ENCODE results near the gene RTEL1.
"Not testable (repeated sequence)": the region's sequence is repeated elsewhere in the genome, so short reads cannot be mapped to it uniquely, and the experiment has no call there.

RTEL1 gene

DNA sequence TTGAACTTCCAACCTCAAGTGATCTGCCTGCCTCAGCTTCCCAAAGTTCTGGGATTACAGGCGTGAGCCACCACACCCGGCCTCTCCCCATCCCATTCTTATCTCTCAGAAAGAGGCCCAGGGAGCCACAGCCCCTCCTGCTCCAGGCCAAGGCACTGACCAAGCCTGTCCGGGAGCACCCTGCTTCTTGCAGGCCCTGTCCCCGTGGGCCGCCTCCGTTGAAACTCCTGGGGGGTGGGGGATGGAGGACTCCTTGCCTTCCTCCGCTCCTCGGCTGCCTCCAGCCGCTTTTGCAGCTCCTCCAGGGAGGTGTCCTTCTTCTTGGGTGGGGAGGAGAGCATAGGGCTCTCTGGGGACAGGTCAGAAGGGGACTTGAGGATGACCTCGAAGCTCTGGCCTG lies 14.6 kb upstream of the RTEL1 start:
- Histone ChIP-seq H3K36me3 (ENCODE audit: control insufficient read depth, insufficient read depth, low read length) (no peaks in the 10 kb centered on the region), H3K27me3 (ENCODE audit: control insufficient read depth, insufficient read depth, low read length) (no peaks in the 10 kb centered on the region), H3K9me3 (ENCODE audit: control insufficient read depth, insufficient read depth, low read length) (no peaks in the 10 kb centered on the region), H3K9ac (ENCODE audit: low read depth, low read length) (no peak overlapping the region), H3K4me3 (ENCODE audit: low read depth, low read length) (no peak overlapping the region), H3K4me1 (ENCODE audit: control insufficient read depth, insufficient read depth, low read length) (no peaks in the 10 kb centered on the region)

GRCh38 chr20:63643946-63644345 lies 14.2 kb upstream of the RTEL1 start:
- no peak overlapping the region for H3K9ac ChIP-seq (ENCODE audit: low read depth, low read length)
- H3K4me3 ChIP-seq (ENCODE audit: low read depth, low read length), result no peak overlapping the region
- H3K27me3 ChIP-seq (ENCODE audit: control insufficient read depth, insufficient read depth, low read length), result no peaks in the 10 kb centered on the region
- no peaks in the 10 kb centered on the region for H3K4me1 ChIP-seq (ENCODE audit: control insufficient read depth, insufficient read depth, low read length)
- no peaks in the 10 kb centered on the region for H3K9me3 ChIP-seq (ENCODE audit: control insufficient read depth, insufficient read depth, low read length)
- H3K36me3 ChIP-seq (ENCODE audit: control insufficient read depth, insufficient read depth, low read length), result no peaks in the 10 kb centered on the region

DNA sequence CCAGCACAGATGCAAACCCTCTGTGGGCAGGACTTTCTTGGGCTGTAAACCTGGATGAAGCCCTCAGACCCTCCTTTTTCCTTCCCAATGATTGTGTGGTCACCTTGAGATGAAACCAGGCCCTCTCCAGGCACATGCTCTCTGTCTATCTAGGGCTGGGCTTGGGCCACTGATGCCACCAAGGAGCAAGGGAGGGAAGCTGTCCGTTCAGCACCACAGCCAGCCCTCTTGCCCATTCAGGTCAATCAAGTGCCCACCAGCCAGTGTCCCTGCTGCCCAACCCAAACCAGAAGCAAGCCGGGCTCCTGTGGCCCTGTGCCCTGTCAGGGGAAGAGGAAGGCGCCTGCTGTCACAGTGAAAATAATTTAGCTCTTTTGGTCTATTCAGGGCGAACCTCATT lies 12.9 kb upstream of the RTEL1 start:
- Histone ChIP-seq H3K9ac (ENCODE audit: low read depth, low read length) (no peak overlapping the region), H3K4me3 (ENCODE audit: low read depth, low read length) (no peak overlapping the region), H3K27me3 (ENCODE audit: control insufficient read depth, insufficient read depth, low read length) (no peaks in the 10 kb centered on the region), H3K9me3 (ENCODE audit: control insufficient read depth, insufficient read depth, low read length) (no peaks in the 10 kb centered on the region), H3K4me1 (ENCODE audit: control insufficient read depth, insufficient read depth, low read length) (no peaks in the 10 kb centered on the region), H3K36me3 (ENCODE audit: control insufficient read depth, insufficient read depth, low read length) (no peaks in the 10 kb centered on the region)

- no peak overlapping the region for H3K4me3 ChIP-seq (ENCODE audit: low read depth, low read length)
- peaks cover 5% of the 10 kb centered on the region for H3K27me3 ChIP-seq (ENCODE audit: control insufficient read depth, insufficient read depth, low read length)
- no peak overlapping the region for H3K9ac ChIP-seq (ENCODE audit: low read depth, low read length)
- H3K4me1 ChIP-seq (ENCODE audit: control insufficient read depth, insufficient read depth, low read length), result no peaks in the 10 kb centered on the region
- no peaks in the 10 kb centered on the region for H3K9me3 ChIP-seq (ENCODE audit: control insufficient read depth, insufficient read depth, low read length)
- no peaks in the 10 kb centered on the region for H3K36me3 ChIP-seq (ENCODE audit: control insufficient read depth, insufficient read depth, low read length)
Observed at GRCh38 chr20:63648190-63648589, 9.9 kb upstream of the RTEL1 start.

DNA sequence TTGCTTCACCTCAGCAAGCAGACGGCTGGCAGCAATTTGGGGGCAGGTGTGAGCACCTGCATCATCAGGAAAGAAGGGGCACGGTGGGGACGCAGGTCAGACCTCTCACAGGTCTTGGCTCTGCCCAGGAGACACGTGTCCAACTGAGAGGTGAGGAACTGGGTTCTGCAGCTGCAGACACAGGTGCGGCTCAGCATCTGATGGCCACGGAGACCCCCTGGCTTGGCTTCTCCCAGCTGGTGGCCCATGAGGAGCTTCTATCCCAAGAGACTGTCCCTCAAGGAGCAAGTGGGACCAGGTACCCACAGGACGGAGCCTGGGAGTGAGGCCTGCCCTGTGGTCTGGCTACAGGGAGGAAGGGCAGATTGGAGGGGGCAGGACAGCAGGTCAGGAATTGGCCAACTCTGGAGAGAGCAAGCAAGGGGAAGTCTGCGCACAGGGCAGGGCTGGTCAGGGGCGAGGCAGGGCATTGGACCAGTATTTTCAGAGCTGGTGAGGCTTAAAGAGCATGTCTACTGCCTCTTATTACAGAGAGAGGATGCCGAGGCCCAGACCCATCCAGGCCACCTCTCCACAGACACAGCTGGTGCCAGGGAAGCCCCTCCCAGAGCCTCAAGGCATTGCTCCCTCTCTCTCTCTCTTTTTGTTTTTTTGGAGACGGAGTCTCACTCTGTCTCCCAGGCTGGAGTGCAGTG lies 9.1 kb upstream of the RTEL1 start:
- no peak overlapping the region for H3K4me3 ChIP-seq (ENCODE audit: low read depth, low read length)
- H3K9me3 ChIP-seq (ENCODE audit: control insufficient read depth, insufficient read depth, low read length), result no peaks in the 10 kb centered on the region
- peaks cover 5% of the 10 kb centered on the region for H3K27me3 ChIP-seq (ENCODE audit: control insufficient read depth, insufficient read depth, low read length)
- H3K9ac ChIP-seq (ENCODE audit: low read depth, low read length), result no peak overlapping the region
- peaks cover under 1% of the 10 kb centered on the region for H3K4me1 ChIP-seq (ENCODE audit: control insufficient read depth, insufficient read depth, low read length)
- H3K36me3 ChIP-seq (ENCODE audit: control insufficient read depth, insufficient read depth, low read length), result no peaks in the 10 kb centered on the region

GRCh38 chr20:63650486-63650885 lies 7.6 kb upstream of the RTEL1 start:
- not testable (repeated sequence) for H3K9ac ChIP-seq (ENCODE audit: low read depth, low read length); H3K4me1 ChIP-seq (ENCODE audit: control insufficient read depth, insufficient read depth, low read length); H3K27me3 ChIP-seq (ENCODE audit: control insufficient read depth, insufficient read depth, low read length); H3K4me3 ChIP-seq (ENCODE audit: low read depth, low read length); H3K36me3 ChIP-seq (ENCODE audit: control insufficient read depth, insufficient read depth, low read length); H3K9me3 ChIP-seq (ENCODE audit: control insufficient read depth, insufficient read depth, low read length)

DNA sequence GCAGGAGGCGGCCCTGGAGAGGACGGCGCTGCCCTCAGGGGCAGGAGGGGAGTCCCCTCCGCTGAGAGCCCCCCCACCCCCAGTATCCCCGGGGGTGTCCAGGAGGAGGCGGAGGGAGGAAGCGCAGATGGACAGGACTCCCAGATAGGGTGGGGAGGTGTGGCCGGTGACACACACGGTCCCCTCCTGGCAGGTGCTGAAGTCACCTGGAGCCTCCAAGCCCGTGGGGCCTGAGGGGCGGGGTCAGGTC lies 6.2 kb upstream of the RTEL1 start:
- Histone ChIP-seq H3K9ac (ENCODE audit: low read depth, low read length) (no peak overlapping the region), H3K27me3 (ENCODE audit: control insufficient read depth, insufficient read depth, low read length) (peaks cover 5% of the 10 kb centered on the region), H3K36me3 (ENCODE audit: control insufficient read depth, insufficient read depth, low read length) (no peaks in the 10 kb centered on the region), H3K4me3 (ENCODE audit: low read depth, low read length) (peak overlapping the region; percentile 55), H3K4me1 (ENCODE audit: control insufficient read depth, insufficient read depth, low read length) (peaks cover 4% of the 10 kb centered on the region), H3K9me3 (ENCODE audit: control insufficient read depth, insufficient read depth, low read length) (no peaks in the 10 kb centered on the region)

DNA sequence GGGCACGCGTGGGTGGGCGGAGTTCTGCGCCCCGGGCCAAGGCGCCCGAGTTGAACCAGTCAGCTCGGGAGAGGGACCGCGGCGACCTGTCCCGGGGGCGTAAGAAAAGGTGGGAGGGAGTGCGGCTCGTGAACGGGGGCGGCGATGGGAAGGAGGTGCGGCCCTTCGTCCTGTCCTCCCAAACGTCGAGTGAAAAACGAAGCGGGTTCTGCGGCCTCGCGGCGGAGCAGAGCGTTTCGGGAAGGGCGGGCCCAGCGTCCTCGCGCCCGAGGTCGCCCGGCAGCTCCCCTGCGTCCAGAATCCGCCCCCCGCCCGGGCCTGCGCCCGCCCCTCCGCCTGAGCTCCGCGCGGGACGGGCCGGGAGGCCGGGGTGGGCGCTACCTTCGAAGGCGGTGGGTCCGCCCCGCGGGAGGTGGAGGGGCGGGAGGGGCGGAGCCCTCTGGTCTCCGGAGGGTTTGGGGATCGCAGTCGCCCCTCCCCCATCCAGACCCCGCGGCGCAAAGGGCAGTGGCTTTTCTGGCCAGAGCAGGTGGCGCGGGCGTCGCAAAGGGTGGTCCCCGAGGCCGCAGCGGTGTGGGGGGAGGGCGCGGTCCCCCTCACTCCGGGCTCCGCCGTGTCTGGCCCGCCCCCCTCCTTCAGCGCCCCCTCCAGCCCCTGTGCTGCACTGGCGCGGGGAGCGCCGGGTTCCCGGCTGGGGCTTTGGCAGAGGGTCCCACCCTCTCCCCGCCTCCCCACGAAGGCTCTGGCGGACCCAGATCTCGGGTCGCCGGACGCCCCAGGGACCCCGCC lies 5.7 kb upstream of the RTEL1 start:
- no peaks in the 10 kb centered on the region for H3K36me3 ChIP-seq (ENCODE audit: control insufficient read depth, insufficient read depth, low read length)
- H3K4me1 ChIP-seq (ENCODE audit: control insufficient read depth, insufficient read depth, low read length), result peaks cover 4% of the 10 kb centered on the region
- no peaks in the 10 kb centered on the region for H3K9me3 ChIP-seq (ENCODE audit: control insufficient read depth, insufficient read depth, low read length)
- peak overlapping the region; percentile 55 for H3K4me3 ChIP-seq (ENCODE audit: low read depth, low read length)
- H3K9ac ChIP-seq (ENCODE audit: low read depth, low read length), result no peak overlapping the region
- peaks cover 5% of the 10 kb centered on the region for H3K27me3 ChIP-seq (ENCODE audit: control insufficient read depth, insufficient read depth, low read length)

DNA sequence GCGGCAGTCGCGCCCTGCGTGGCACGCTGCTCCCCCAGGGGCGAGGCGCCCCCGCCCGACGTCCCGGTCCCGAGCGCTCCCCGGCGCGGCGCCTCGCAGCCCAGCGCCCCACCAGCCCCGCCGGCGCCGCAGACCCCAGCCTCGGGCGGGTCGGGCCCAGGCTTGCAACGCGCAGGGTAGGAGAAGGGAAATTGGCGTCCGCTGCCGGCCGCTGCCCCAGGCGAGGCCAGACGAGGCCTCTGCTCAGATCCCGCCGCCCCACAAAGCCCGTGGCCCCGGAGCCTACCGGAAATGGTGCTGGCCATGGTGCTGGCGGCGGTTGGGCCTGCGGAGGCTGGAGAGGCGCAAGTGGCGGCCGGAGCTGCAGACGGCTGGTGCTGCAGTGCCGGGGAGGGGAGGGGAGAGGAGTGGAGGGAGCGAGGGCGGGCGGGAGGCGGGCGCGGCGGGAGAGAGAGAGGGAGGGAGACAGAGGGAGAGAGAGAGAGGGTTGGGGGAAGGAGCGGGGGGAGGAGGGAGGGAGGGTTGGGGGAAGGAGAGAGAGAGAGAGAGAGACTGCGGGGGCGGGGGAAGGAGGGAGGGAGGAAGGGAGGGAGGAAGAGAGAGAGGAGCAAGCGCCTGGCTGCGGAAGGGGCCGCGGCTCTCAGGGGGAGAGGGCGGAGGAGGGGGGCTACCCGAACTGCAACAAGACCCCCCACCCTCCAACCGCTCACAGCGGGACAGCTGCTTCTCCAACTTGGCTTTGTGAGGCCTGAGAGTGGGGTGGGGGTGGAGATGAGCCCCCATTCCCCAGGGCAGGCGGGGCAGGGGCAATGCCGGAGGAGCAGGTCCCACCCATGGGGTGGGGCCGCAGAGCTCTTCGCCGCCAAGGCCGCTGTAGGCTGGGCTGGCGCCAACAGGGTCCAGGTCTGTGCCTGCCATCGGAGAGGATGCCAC lies 4.8 kb upstream of the RTEL1 start, which contains the start of gene STMN3:
STMN3 (minus strand) TSS at position 384 of the 933 bp plus-strand sequence; CDS start at position 305, 79 bp downstream.
- no peaks in the 10 kb centered on the region for H3K36me3 ChIP-seq (ENCODE audit: control insufficient read depth, insufficient read depth, low read length)
- H3K27me3 ChIP-seq (ENCODE audit: control insufficient read depth, insufficient read depth, low read length), result peaks cover 5% of the 10 kb centered on the region
- H3K4me3 ChIP-seq (ENCODE audit: low read depth, low read length), result peak within 1 kb of the TSS; percentile 61
- peak within 1 kb of the TSS; percentile 28 for H3K9ac ChIP-seq (ENCODE audit: low read depth, low read length)
- H3K4me1 ChIP-seq (ENCODE audit: control insufficient read depth, insufficient read depth, low read length), result peaks cover 4% of the 10 kb centered on the region
- no peaks in the 10 kb centered on the region for H3K9me3 ChIP-seq (ENCODE audit: control insufficient read depth, insufficient read depth, low read length)

- peaks cover 5% of the 10 kb centered on the region for H3K27me3 ChIP-seq (ENCODE audit: control insufficient read depth, insufficient read depth, low read length)
- H3K4me1 ChIP-seq (ENCODE audit: control insufficient read depth, insufficient read depth, low read length), result peaks cover 4% of the 10 kb centered on the region
- no peaks in the 10 kb centered on the region for H3K36me3 ChIP-seq (ENCODE audit: control insufficient read depth, insufficient read depth, low read length)
- H3K4me3 ChIP-seq (ENCODE audit: low read depth, low read length), result peak overlapping the region; percentile 61
- H3K9me3 ChIP-seq (ENCODE audit: control insufficient read depth, insufficient read depth, low read length), result no peaks in the 10 kb centered on the region
- peak overlapping the region; percentile 28 for H3K9ac ChIP-seq (ENCODE audit: low read depth, low read length)
Observed at GRCh38 chr20:63653974-63654668, 4.0 kb upstream of the RTEL1 start.

DNA sequence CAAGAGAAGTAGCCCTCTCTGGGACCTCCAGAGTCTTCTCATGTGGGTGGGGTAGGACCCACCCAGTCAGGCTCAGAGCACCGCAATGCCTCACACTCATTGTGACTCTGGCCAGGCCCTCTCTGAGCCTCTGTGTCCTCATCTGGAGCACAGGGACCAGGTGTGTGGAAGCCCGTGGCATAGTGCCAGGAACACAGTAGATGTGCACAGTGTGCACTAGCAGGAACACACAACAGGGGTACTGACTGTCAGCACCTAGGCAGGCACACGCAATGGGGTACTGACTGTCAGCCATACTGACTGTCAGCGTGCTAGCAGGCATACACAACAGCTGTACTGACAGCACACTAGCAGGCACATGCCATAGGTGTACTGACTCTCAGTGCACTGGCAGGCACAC lies 2.9 kb upstream of the RTEL1 start:
- Histone ChIP-seq H3K4me1 (ENCODE audit: control insufficient read depth, insufficient read depth, low read length) (peaks cover 4% of the 10 kb centered on the region), H3K4me3 (ENCODE audit: low read depth, low read length) (no peak overlapping the region), H3K9me3 (ENCODE audit: control insufficient read depth, insufficient read depth, low read length) (no peaks in the 10 kb centered on the region), H3K9ac (ENCODE audit: low read depth, low read length) (no peak overlapping the region), H3K36me3 (ENCODE audit: control insufficient read depth, insufficient read depth, low read length) (no peaks in the 10 kb centered on the region), H3K27me3 (ENCODE audit: control insufficient read depth, insufficient read depth, low read length) (peaks cover 5% of the 10 kb centered on the region)

All from iPS-15b (cell line).